ENCODE results near the gene SPTBN4. TPM values are rescaled to one million over a fixed set of nuclear protein-coding genes. Genes with fewer than 3 reads are reported as not detected.

SPTBN4 gene
- total and polyA plus RNA-seq, 10 of the 15 experiments (the other 5 are each of a cell fraction or from before 2014, with no cell fraction given): 0.04 to 1.1 (median 0.34) TPM; not detected in 1

DNA sequence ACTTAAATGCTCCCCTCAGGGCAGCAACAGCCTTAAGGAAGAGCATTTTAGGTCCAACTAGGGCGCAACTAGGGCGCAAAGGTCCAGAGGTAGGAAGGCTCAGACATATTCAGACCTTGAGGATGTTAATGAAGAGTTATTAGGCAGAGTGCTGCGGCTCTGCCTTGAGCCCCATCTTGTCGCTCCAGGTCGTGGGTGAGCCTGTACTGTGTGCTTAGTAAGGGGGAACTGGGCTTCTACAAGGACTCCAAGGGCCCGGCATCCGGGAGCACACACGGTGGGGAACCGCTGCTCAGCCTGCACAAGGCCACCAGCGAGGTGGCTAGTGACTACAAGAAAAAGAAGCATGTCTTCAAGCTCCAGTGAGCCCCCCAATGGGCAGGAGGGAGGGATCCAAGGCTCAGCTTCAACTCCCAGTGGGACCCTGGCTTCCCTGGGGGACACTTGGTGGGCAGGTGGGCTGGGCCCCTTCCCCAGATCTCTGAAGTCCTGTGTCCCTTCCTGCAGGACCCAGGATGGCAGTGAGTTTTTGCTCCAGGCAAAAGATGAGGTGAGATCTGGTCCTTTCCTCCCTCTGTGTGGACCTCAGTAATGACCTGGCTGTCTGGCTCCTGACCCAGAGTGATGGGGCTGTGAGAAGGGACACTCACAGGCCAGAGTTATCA lies 105.2 kb downstream of the SPTBN4 start:
- FAIRE-seq: no peak
- Histone ChIP-seq H3K36me3 (ENCODE audit: control insufficient read depth in 2 of 2, insufficient read depth in 2 of 2, low read length in 1 of 2) (no peaks in the 10 kb centered on the region), H3K4me1 (ENCODE audit: control insufficient read depth, insufficient read depth, low read length) (peaks cover 4% of the 10 kb centered on the region), H4K20me1 (ENCODE audit: control insufficient read depth, insufficient read depth) (no peaks in the 10 kb centered on the region), H3K27ac (ENCODE audit: control insufficient read depth, insufficient read depth) (no peak overlapping the region), H3K27me3 (replicated peaks in 1 of 2; ENCODE audit: control insufficient read depth in 2 of 2, insufficient read depth in 2 of 2, low read length in 1 of 2) (peaks cover 4 to 9% of the 10 kb centered on the region in 2 experiments; a peak in 3 of 4 replicates), H3K79me2 (ENCODE audit: control insufficient read depth, insufficient read depth, low read length) (peaks cover 1% of the 10 kb centered on the region), H3K4me2 (ENCODE audit: control insufficient read depth, insufficient read depth) (no peak overlapping the region), H3K9me3 (replicated peaks; ENCODE audit: control insufficient read depth, insufficient read depth, low read length) (no peaks in the 10 kb centered on the region), H3K9ac (ENCODE audit: control insufficient read depth, insufficient read depth, low read length) (no peak overlapping the region), H2AFZ (ENCODE audit: control insufficient read depth, low read depth, low read length) (no peak overlapping the region), H3K4me3 (no peak overlapping the region)
- WGBS (ENCODE audit: insufficient coverage, insufficient replicate concordance, low lambda C conversion rate, missing lambda C conversion rate): 64% methylated on average over 10 of the region's 10 CpGs
- no peak for DNase-seq (ENCODE audit: low read depth, low spot score)
- RAD21 ChIA-PET (ENCODE audit: unreplicated experiment): no interaction called here
- POLR2A ChIA-PET: interaction anchor here (1.7 kb wide), 1 partner anchor 106 kb away, joined by 5 read pairs; the partner anchor contains the start of gene BLVRB
- intact Hi-C loops (cut with micrococcal nuclease; ENCODE audit: unreplicated experiment): no loop called here
- no peak for ATAC-seq
- CTCF ChIA-PET: interaction anchor here (1.3 to 1.8 kb wide), 4 partner anchors 31 to 267 kb away, joined by 3 to 10 read pairs (median 8); no protein-coding TSS in a partner anchor
- in situ Hi-C loops (cut with MboI): no loop called here
- no TSS peak for BruUV-seq (replicated peaks)
- SMC1A ChIA-PET (ENCODE audit: uncharacterized antibody, unreplicated experiment): no interaction called here
- TF ChIP-seq RB1 (IDR thresholded peaks at IDR 0.05; ENCODE audit: borderline replicate concordance): no peak
- TF ChIP-seq, protein P1, sequence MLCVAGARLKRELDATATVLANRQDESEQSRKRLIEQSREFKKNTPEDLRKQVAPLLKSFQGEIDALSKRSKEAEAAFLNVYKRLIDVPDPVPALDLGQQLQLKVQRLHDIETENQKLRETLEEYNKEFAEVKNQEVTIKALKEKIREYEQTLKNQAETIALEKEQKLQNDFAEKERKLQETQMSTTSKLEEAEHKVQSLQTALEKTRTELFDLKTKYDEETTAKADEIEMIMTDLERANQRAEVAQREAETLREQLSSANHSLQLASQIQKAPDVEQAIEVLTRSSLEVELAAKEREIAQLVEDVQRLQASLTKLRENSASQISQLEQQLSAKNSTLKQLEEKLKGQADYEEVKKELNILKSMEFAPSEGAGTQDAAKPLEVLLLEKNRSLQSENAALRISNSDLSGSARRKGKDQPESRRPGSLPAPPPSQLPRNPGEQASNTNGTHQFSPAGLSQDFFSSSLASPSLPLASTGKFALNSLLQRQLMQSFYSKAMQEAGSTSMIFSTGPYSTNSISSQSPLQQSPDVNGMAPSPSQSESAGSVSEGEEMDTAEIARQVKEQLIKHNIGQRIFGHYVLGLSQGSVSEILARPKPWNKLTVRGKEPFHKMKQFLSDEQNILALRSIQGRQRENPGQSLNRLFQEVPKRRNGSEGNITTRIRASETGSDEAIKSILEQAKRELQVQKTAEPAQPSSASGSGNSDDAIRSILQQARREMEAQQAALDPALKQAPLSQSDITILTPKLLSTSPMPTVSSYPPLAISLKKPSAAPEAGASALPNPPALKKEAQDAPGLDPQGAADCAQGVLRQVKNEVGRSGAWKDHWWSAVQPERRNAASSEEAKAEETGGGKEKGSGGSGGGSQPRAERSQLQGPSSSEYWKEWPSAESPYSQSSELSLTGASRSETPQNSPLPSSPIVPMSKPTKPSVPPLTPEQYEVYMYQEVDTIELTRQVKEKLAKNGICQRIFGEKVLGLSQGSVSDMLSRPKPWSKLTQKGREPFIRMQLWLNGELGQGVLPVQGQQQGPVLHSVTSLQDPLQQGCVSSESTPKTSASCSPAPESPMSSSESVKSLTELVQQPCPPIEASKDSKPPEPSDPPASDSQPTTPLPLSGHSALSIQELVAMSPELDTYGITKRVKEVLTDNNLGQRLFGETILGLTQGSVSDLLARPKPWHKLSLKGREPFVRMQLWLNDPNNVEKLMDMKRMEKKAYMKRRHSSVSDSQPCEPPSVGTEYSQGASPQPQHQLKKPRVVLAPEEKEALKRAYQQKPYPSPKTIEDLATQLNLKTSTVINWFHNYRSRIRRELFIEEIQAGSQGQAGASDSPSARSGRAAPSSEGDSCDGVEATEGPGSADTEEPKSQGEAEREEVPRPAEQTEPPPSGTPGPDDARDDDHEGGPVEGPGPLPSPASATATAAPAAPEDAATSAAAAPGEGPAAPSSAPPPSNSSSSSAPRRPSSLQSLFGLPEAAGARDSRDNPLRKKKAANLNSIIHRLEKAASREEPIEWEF (IDR thresholded peaks at IDR 0.05; ENCODE audit: insufficient replicate concordance, low read depth, low read length): no peak
- no peak for TF ChIP-seq ZSCAN29 (IDR thresholded peaks at IDR 0.05)
- no peak for TF ChIP-seq ZNF274 (IDR thresholded peaks at IDR 0.05; ENCODE audit: insufficient read depth, insufficient read length)
- TF ChIP-seq TBL1XR1 (IDR thresholded peaks at IDR 0.05; ENCODE audit: low read depth, low read length): no peak
- TF ChIP-seq, protein P2, sequence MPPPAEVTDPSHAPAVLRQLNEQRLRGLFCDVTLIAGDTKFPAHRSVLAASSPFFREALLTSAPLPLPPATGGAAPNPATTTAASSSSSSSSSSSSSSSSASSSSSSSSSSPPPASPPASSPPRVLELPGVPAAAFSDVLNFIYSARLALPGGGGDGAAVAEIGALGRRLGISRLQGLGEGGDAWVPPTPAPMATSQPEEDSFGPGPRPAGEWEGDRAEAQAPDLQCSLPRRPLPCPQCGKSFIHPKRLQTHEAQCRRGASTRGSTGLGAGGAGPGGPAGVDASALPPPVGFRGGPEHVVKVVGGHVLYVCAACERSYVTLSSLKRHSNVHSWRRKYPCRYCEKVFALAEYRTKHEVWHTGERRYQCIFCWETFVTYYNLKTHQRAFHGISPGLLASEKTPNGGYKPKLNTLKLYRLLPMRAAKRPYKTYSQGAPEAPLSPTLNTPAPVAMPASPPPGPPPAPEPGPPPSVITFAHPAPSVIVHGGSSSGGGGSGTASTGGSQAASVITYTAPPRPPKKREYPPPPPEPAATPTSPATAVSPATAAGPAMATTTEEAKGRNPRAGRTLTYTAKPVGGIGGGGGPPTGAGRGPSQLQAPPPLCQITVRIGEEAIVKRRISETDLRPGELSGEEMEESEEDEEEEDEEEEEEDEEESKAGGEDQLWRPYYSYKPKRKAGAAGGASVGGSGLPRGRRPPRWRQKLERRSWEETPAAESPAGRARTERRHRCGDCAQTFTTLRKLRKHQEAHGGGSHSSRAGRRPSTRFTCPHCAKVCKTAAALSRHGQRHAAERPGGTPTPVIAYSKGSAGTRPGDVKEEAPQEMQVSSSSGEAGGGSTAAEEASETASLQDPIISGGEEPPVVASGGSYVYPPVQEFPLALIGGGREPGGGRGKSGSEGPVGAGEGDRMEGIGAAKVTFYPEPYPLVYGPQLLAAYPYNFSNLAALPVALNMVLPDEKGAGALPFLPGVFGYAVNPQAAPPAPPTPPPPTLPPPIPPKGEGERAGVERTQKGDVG (CRISPR knock-in tag; IDR thresholded peaks at IDR 0.05): no peak
- no peak for TF ChIP-seq RAD21 (IDR thresholded peaks at IDR 0.05; ENCODE audit: insufficient read depth, low read depth, low read length)
- TF ChIP-seq ASH2L (IDR thresholded peaks at IDR 0.05; ENCODE audit: borderline replicate concordance, low read depth): no peak
- no peak for TF ChIP-seq TARDBP (IDR thresholded peaks at IDR 0.05; ENCODE audit: borderline replicate concordance)
- TF ChIP-seq POU2F2 (IDR thresholded peaks at IDR 0.05; ENCODE audit: borderline replicate concordance, low read depth, low read length): no peak
- no peak for TF ChIP-seq ESRRA (IDR thresholded peaks at IDR 0.05; ENCODE audit: low read length)
- TF ChIP-seq PML (IDR thresholded peaks at IDR 0.05; ENCODE audit: low read length): no peak
- TF ChIP-seq SUPT20H (IDR thresholded peaks at IDR 0.05; ENCODE audit: borderline replicate concordance, control insufficient read depth, low read depth, low read length): no peak
- no peak for TF ChIP-seq RAD51 (IDR thresholded peaks at IDR 0.05)
- no peak for TF ChIP-seq HDAC6 (IDR thresholded peaks at IDR 0.05; ENCODE audit: unreplicated experiment)
